ENCODE results near the gene CPE. TPM values are rescaled to one million over a fixed set of nuclear protein-coding genes. Genes with fewer than 3 reads are reported as not detected.

Gene CPE
- total RNA-seq, 2 donors from 2014 or later = 71.6 to 108 TPM

GRCh38 chr4:165508372-165509120, 129.7 kb downstream of the CPE start:
- TF ChIP-seq POLR2A (IDR thresholded peaks at IDR 0.05) = no peak
- no peak for TF ChIP-seq CTCF (IDR thresholded peaks at IDR 0.05)
- 86 to 92% methylated on average over 6 of the region's 6 CpGs for WGBS, 2 donors

GRCh38 chr4:165512424-165512823, 133.6 kb downstream of the CPE start:
- no peaks in the 10 kb centered on the region for H3K27me3 ChIP-seq
- no peak overlapping the region for H3K4me3 ChIP-seq
- 34 to 41% methylated on average over 5 of the region's 5 CpGs for WGBS, 2 donors
- intact Hi-C loops (cut with DNase I) = no loop called here
- ATAC-seq (no peak), DNase-seq (no peak)
- H3K4me1 ChIP-seq = no peaks in the 10 kb centered on the region
- H3K9me3 ChIP-seq = no peaks in the 10 kb centered on the region
- no peaks in the 10 kb centered on the region for H3K36me3 ChIP-seq (replicated peaks in 1 of 2; ENCODE audit: insufficient read depth in 1 of 2, low read depth in 2 of 2)
- TF ChIP-seq CTCF (IDR thresholded peaks at IDR 0.05) = no peak
- no peak for TF ChIP-seq POLR2A (IDR thresholded peaks at IDR 0.05)
- H3K27ac ChIP-seq = no peak overlapping the region

More at GRCh38 chr4:165508372-165509120, 129.7 kb downstream of the CPE start:
- ATAC-seq (no peak), DNase-seq (no peak)
- H3K4me1 ChIP-seq = no peaks in the 10 kb centered on the region
- no peaks in the 10 kb centered on the region for H3K27me3 ChIP-seq
- intact Hi-C loops (cut with DNase I) = no loop called here
- H3K4me3 ChIP-seq = no peak overlapping the region
- H3K36me3 ChIP-seq (replicated peaks in 1 of 2; ENCODE audit: insufficient read depth in 1 of 2, low read depth in 2 of 2) = no peaks in the 10 kb centered on the region
- no peaks in the 10 kb centered on the region for H3K9me3 ChIP-seq
- no peak overlapping the region for H3K27ac ChIP-seq

DNA sequence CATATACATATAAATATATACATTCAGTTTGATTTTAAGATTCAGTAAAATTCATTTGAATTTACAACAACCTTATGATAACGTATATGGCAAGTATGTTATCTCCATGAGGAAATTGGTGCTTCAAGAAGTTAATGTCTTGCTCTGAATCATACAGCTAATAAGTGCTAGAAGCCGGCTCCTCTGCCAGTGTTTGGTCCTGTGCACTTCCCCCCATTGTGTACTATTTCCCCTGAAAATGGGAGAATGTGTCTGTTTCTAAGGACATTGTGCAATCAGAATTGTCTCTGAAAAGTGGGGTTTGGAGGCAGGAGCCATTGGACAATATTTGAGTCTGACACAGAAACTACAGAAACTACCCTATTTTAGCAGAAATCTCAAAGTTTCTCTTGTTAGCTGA, 135.9 kb downstream of the CPE start:
- no peak for DNase-seq
- 84 to 85% methylated on average over 2 of the region's 2 CpGs for WGBS, 2 donors
- intact Hi-C loops (cut with DNase I) = no loop called here
- ATAC-seq = no peak
- Histone ChIP-seq H3K27me3 (no peaks in the 10 kb centered on the region), H3K4me1 (no peaks in the 10 kb centered on the region), H3K9me3 (no peaks in the 10 kb centered on the region), H3K27ac (no peak overlapping the region), H3K4me3 (no peak overlapping the region), H3K36me3 (replicated peaks in 1 of 2; ENCODE audit: insufficient read depth in 1 of 2, low read depth in 2 of 2) (no peaks in the 10 kb centered on the region)
- TF ChIP-seq CTCF (IDR thresholded peaks at IDR 0.05) (no peak), POLR2A (IDR thresholded peaks at IDR 0.05) (no peak)

GRCh38 chr4:165515201-165515600, 136.4 kb downstream of the CPE start:
- no peak for TF ChIP-seq POLR2A (IDR thresholded peaks at IDR 0.05)
- TF ChIP-seq CTCF (IDR thresholded peaks at IDR 0.05) = no peak
- no peaks in the 10 kb centered on the region for H3K4me1 ChIP-seq
- intact Hi-C loops (cut with DNase I) = no loop called here
- H3K36me3 ChIP-seq (replicated peaks in 1 of 2; ENCODE audit: insufficient read depth in 1 of 2, low read depth in 2 of 2) = no peaks in the 10 kb centered on the region
- ATAC-seq = no peak
- H3K27me3 ChIP-seq = no peaks in the 10 kb centered on the region
- WGBS, 2 donors = 67 to 94% methylated on average over 1 to 2 of the region's 2 CpGs
- no peak overlapping the region for H3K4me3 ChIP-seq
- DNase-seq = no peak
- H3K9me3 ChIP-seq = no peaks in the 10 kb centered on the region
- no peak overlapping the region for H3K27ac ChIP-seq

DNA sequence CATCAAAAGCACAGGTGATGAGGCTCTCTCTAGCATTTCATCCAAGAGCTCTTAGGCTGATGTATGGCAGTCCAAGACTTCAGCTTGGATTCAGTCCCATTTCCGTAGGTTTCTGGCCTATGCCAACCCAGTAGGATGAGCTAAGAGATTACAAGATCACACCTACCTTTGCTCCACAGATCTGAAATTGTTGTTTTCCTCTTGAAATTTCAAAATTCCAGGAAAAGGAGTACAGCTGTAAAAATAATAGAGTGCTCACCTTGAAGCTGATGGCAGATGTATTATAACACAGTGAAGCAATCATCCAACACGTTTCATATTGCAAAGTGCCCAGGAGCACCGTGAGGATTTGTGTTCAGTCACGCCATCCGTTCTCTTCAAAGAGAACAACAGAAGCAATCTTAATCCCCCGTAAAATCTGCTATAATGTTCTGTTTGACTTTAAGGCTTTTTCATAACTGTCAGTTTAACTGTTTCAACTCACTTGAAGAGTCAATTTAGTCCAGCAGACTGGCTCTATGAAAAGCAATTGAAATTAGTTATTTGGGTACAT, 137.5 kb downstream of the CPE start:
- no peaks in the 10 kb centered on the region for H3K36me3 ChIP-seq (replicated peaks in 1 of 2; ENCODE audit: insufficient read depth in 1 of 2, low read depth in 2 of 2)
- TF ChIP-seq CTCF (IDR thresholded peaks at IDR 0.05) (no peak), POLR2A (IDR thresholded peaks at IDR 0.05) (no peak)
- H3K9me3 ChIP-seq = no peaks in the 10 kb centered on the region
- ATAC-seq = no peak
- WGBS, 2 donors = 64 to 74% methylated on average over 6 of the region's 6 CpGs
- H3K4me1 ChIP-seq = no peaks in the 10 kb centered on the region
- H3K27ac ChIP-seq = no peak overlapping the region
- no peaks in the 10 kb centered on the region for H3K27me3 ChIP-seq
- H3K4me3 ChIP-seq = no peak overlapping the region
- no peak for DNase-seq
- intact Hi-C loops (cut with DNase I) = no loop called here

All from body of pancreas (tissue), 4 donors.